Measurements from ENCODE around the gene GTF2H4.
A peak's percentile ranks its signal among the peaks of the same experiment; 100 is the strongest.

The GTF2H4 gene

DNA sequence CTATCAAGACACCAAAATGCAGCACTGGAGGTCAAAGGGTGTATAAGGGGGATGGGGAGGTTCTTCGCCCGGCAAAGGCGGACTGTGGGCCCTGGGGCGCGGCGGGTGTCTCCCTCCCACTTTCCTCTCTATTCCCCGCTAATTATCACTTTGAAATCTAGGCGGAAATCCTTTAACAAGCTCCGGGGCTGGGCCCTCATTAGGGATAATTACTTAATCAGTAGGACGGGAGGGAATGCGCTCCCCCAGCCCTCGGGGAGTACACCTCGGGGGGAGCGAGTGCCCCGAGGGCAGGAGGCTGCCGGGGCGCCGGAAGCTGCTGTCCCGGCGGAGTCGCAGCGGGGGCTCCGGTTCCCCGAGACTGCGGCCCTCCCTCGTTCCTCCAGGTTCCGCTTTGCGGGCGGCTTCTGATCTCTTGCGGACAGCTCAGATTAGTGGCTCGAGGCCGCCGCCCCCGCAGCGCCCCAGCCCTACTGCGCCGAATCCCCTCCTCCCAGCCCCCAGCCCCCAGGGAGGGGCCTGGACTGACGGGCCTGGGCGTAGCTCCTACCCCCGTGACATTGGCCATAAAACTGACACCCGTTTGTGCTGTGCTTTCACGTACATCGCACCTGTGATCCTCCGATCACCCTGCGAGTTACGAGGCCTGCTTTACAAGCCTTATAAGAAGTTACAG is 47.5 kb downstream of the GTF2H4 start:
- peak; percentile 68 to 79 for DNase-seq (ENCODE audit: low read depth in 2 of 2)

DNA sequence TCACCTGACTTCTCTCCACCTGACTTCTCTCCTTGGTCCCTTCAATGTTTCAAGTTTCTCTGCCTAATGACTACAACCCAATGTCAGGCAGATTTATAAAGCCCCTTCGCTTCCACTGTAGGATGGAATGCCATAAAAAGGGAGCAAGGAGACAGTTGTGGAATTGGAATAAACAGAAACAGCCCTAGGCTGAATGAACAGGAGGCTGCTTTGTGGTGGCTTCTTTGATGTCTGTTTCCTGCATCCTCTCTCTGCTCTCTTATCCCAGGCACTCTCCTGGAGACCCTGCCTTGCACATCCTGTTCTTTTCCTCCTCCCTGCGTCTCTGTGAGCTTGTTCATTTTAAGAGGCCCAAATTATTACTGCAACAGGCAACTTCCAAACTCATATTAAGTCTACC is 49.7 kb downstream of the GTF2H4 start:
- DNase-seq (ENCODE audit: low read depth in 2 of 2), result no peak

GRCh38 chr6:30960907-30961673 is 53.1 kb downstream of the GTF2H4 start:
- DNase-seq (ENCODE audit: low read depth in 2 of 2), result no peak

DNA sequence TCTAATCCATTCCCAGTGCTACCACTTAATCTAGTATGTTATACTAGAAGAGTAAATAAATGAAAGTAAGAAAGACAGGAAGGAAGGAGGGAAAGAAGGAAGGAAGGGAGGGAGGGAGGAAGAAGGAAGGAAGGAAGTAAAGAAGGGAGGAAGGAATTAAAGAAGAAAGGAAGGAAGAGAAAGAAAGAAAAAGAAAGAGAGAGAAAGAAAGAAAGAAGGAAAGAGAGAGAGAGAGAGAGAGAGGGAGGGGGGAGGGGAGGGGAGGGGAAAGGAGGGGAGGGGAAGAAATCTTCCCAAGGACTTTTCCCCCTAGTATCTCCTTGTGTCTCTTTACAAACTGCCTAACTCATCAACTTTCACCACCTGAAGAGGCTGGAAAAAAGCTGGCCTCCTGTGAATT is 54.7 kb downstream of the GTF2H4 start:
- no peak for DNase-seq (ENCODE audit: low read depth in 2 of 2)

- no peak for DNase-seq (ENCODE audit: low read depth in 2 of 2)
Observed at GRCh38 chr6:30963641-30964040, 55.6 kb downstream of the GTF2H4 start.

Data from stimulated activated CD8-positive, alpha-beta memory T cell treated with anti-CD3 and anti-CD28 coated beads, Interleukin-15, amount 100 ng/mL, for 48 hours (primary cell).